Measurements from ENCODE around the gene CADM2.

- no peak for TF ChIP-seq EZH2phosphoT487 (IDR thresholded peaks at IDR 0.05; ENCODE audit: low read depth, severe bottlenecking, unreplicated experiment)
- TF ChIP-seq CTCF (IDR thresholded peaks at IDR 0.05; ENCODE audit: poor library complexity): peak; percentile 55
- TF ChIP-seq EZH2 (IDR thresholded peaks at IDR 0.05; ENCODE audit: borderline replicate concordance): no peak
Measured at GRCh38 chr3:85801955-85802354, 843.2 kb downstream of the CADM2 start.

All from hepatocyte (in vitro differentiated cells).